NT2/D1 (cell line): ENCODE data around the gene EPN2.

ENCODE experiments used
- DNase-seq: peaks from one replicate; pipeline ENCODE4 v3.0.0-alpha.2; 2011; ENCODE audit warnings: low read depth, low spot score
- H3K27me3 ChIP-seq: 2 replicates; pipeline ENCODE4 v1.6.0; 2011; ENCODE audit warnings: mild to moderate bottlenecking; ENCODE audit not compliant: insufficient read length, insufficient read depth
- H3K36me3 ChIP-seq: 2 replicates; pipeline ENCODE4 v1.6.1; 2011; ENCODE audit warnings: mild to moderate bottlenecking, low read length, mixed read lengths; ENCODE audit not compliant: insufficient read depth, insufficient read length
- H3K4me1 ChIP-seq: 2 replicates; pipeline ENCODE4 v1.5.1; 2011; ENCODE audit not compliant: insufficient read depth, insufficient read length
- H3K4me3 ChIP-seq: 2 replicates; pipeline ENCODE4 v1.5.1; 2011; ENCODE audit warnings: low read depth; ENCODE audit not compliant: insufficient read length
- H3K9ac ChIP-seq: 2 replicates; pipeline ENCODE4 v1.6.0; 2011; ENCODE audit warnings: low read depth; ENCODE audit not compliant: insufficient read length
- H3K9me3 ChIP-seq: 2 replicates; pipeline ENCODE4 v1.5.1; 2011; ENCODE audit warnings: mild to moderate bottlenecking, low read length; ENCODE audit not compliant: insufficient read depth
- SUZ12 ChIP-seq: IDR thresholded peaks from 2 replicates; pipeline ENCODE4 v1.6.1; 2011; ENCODE audit not compliant: insufficient read length, insufficient read depth; ENCODE audit errors: extremely low read depth
- YY1 ChIP-seq: IDR thresholded peaks from 2 replicates; pipeline ENCODE4 v1.6.1; 2011; ENCODE audit not compliant: insufficient read length, insufficient read depth
- ZNF274 ChIP-seq: IDR thresholded peaks from 2 replicates; pipeline ENCODE4 v1.6.1; 2011; ENCODE audit warnings: mild to moderate bottlenecking, low read depth, low read length

EPN2 gene

GRCh38 chr17:19304751-19305150, 67.6 kb downstream of the EPN2 start:
- TF ChIP-seq SUZ12, result no peak
- TF ChIP-seq YY1, result no peak
- TF ChIP-seq ZNF274, result no peak
- H3K9me3 ChIP-seq, result no peaks in the 10 kb centered on the region
- H3K9ac ChIP-seq, result no peak overlapping the region
- peaks cover 5% of the 10 kb centered on the region for H3K4me1 ChIP-seq
- no peak overlapping the region for H3K4me3 ChIP-seq
- DNase-seq, result no peak
- peaks cover 14% of the 10 kb centered on the region for H3K36me3 ChIP-seq
- H3K27me3 ChIP-seq, result no peaks in the 10 kb centered on the region

- H3K27me3 ChIP-seq, result no peaks in the 10 kb centered on the region
Measured at GRCh38 chr17:19305256-19305655, 68.1 kb downstream of the EPN2 start.

GRCh38 chr17:19305761-19306159, 68.6 kb downstream of the EPN2 start:
- H3K9ac ChIP-seq, result no peak overlapping the region
- H3K27me3 ChIP-seq, result no peaks in the 10 kb centered on the region
- DNase-seq, result no peak
- H3K36me3 ChIP-seq, result peaks cover 19% of the 10 kb centered on the region
- no peaks in the 10 kb centered on the region for H3K9me3 ChIP-seq
- no peak overlapping the region for H3K4me3 ChIP-seq
- TF ChIP-seq YY1 (no peak), ZNF274 (no peak), SUZ12 (no peak)
- peaks cover 9% of the 10 kb centered on the region for H3K4me1 ChIP-seq

More at GRCh38 chr17:19305256-19305655, 68.1 kb downstream of the EPN2 start:
- TF ChIP-seq SUZ12 (no peak), ZNF274 (no peak), YY1 (no peak)
- Histone ChIP-seq H3K4me1 (peaks cover 9% of the 10 kb centered on the region), H3K9me3 (no peaks in the 10 kb centered on the region), H3K36me3 (peaks cover 19% of the 10 kb centered on the region), H3K4me3 (no peak overlapping the region), H3K9ac (no peak overlapping the region)
- DNase-seq, result no peak

GRCh38 chr17:19306160-19307111, 69.3 kb downstream of the EPN2 start:
- no peaks in the 10 kb centered on the region for H3K27me3 ChIP-seq
- peaks cover 24% of the 10 kb centered on the region for H3K36me3 ChIP-seq
- no peak for DNase-seq
- TF ChIP-seq SUZ12 (no peak), ZNF274 (no peak), YY1 (no peak)
- H3K9ac ChIP-seq, result no peak overlapping the region
- peaks cover 9% of the 10 kb centered on the region for H3K4me1 ChIP-seq
- H3K4me3 ChIP-seq, result no peak overlapping the region
- H3K9me3 ChIP-seq, result no peaks in the 10 kb centered on the region

GRCh38 chr17:19307521-19307920, 70.4 kb downstream of the EPN2 start:
- no peaks in the 10 kb centered on the region for H3K27me3 ChIP-seq
- no peaks in the 10 kb centered on the region for H3K9me3 ChIP-seq
- H3K4me3 ChIP-seq, result no peak overlapping the region
- peaks cover 35% of the 10 kb centered on the region for H3K36me3 ChIP-seq
- no peak for DNase-seq
- H3K9ac ChIP-seq, result no peak overlapping the region
- peaks cover 11% of the 10 kb centered on the region for H3K4me1 ChIP-seq
- TF ChIP-seq SUZ12 (no peak), YY1 (no peak), ZNF274 (no peak)

- TF ChIP-seq YY1 (no peak), ZNF274 (no peak), SUZ12 (no peak)
- Histone ChIP-seq H3K4me3 (no peak overlapping the region), H3K27me3 (no peaks in the 10 kb centered on the region), H3K9ac (no peak overlapping the region), H3K36me3 (peaks cover 44% of the 10 kb centered on the region), H3K4me1 (peaks cover 15% of the 10 kb centered on the region), H3K9me3 (no peaks in the 10 kb centered on the region)
- DNase-seq, result no peak
Measured at GRCh38 chr17:19308398-19308797, 71.2 kb downstream of the EPN2 start.

GRCh38 chr17:19309701-19310100, 72.5 kb downstream of the EPN2 start:
- TF ChIP-seq SUZ12 (no peak), ZNF274 (no peak), YY1 (no peak)
- H3K27me3 ChIP-seq, result no peaks in the 10 kb centered on the region
- peaks cover 16% of the 10 kb centered on the region for H3K4me1 ChIP-seq
- no peak for DNase-seq
- H3K36me3 ChIP-seq, result peaks cover 52% of the 10 kb centered on the region
- no peak overlapping the region for H3K4me3 ChIP-seq
- no peaks in the 10 kb centered on the region for H3K9me3 ChIP-seq
- H3K9ac ChIP-seq, result no peak overlapping the region
